ENCODE measurements around the gene GUCY1A1. TPM values are rescaled to one million over a fixed set of nuclear protein-coding genes. Genes with fewer than 3 reads are reported as not detected.

GUCY1A1 gene
- total and polyA plus RNA-seq, 8 donors: 78.0 to 155 (median 114) TPM

DNA sequence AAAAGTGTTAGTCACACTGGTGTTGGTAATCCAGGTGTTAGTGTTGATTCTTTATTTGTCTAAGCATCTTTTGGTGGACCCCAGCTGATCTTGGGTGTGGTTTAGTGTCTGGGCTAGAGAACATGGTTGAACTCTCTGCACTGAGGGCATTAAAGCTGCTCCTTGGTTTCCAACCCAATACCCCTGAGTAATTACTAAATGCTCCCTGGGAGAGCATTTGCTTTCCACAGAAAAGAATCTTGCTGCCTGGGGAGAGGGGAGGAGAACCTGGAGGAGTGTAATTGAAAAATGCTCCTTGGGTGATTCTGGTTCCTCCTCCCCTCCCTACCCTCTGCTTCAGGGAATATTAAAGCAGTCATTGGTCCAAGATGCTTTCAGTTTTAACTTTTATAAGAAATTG lies 95.3 kb downstream of the GUCY1A1 start:
- intact Hi-C loops (cut with DNase I): no loop called here
- Histone ChIP-seq H3K9me3 (no peaks in the 10 kb centered on the region), H3K4me3 (no peak overlapping the region), H3K27ac (no peak overlapping the region), H3K36me3 (no peaks in the 10 kb centered on the region), H3K27me3 (peaks cover 0 to 24% of the 10 kb centered on the region in 2 donors), H3K4me1 (peaks cover 4 to 9% of the 10 kb centered on the region in 2 donors)
- no peak for DNase-seq
- TF ChIP-seq, protein P1, sequence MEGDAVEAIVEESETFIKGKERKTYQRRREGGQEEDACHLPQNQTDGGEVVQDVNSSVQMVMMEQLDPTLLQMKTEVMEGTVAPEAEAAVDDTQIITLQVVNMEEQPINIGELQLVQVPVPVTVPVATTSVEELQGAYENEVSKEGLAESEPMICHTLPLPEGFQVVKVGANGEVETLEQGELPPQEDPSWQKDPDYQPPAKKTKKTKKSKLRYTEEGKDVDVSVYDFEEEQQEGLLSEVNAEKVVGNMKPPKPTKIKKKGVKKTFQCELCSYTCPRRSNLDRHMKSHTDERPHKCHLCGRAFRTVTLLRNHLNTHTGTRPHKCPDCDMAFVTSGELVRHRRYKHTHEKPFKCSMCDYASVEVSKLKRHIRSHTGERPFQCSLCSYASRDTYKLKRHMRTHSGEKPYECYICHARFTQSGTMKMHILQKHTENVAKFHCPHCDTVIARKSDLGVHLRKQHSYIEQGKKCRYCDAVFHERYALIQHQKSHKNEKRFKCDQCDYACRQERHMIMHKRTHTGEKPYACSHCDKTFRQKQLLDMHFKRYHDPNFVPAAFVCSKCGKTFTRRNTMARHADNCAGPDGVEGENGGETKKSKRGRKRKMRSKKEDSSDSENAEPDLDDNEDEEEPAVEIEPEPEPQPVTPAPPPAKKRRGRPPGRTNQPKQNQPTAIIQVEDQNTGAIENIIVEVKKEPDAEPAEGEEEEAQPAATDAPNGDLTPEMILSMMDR (IDR thresholded peaks at IDR 0.05): no peak
- ATAC-seq: no peak

DNA sequence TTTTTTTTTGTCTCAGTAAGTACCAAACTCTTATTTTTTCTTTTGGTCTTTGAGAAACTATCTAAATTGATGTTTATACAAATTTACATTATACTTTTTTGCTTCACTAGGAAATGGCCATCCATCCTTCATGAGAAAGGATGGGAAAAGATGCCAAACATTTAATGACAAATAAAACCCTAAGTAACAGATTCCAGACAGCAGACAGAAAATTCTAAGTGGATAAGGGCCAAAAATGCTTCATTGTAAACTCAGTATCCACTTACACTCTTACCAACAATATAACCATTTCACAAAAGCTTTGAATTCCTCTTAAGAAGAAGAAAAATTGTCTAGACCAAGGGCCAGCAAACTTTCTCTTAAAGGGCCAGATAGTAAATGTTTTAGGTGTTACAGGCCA lies 95.7 kb downstream of the GUCY1A1 start:
- DNase-seq: no peak
- no peak for ATAC-seq
- Histone ChIP-seq H3K36me3 (no peaks in the 10 kb centered on the region), H3K9me3 (no peaks in the 10 kb centered on the region), H3K4me1 (peaks cover 4 to 9% of the 10 kb centered on the region in 2 donors), H3K4me3 (no peak overlapping the region), H3K27ac (no peak overlapping the region), H3K27me3 (peaks cover 0 to 24% of the 10 kb centered on the region in 2 donors)
- TF ChIP-seq, protein P1 (IDR thresholded peaks at IDR 0.05): no peak
- intact Hi-C loops (cut with DNase I): no loop called here

DNA sequence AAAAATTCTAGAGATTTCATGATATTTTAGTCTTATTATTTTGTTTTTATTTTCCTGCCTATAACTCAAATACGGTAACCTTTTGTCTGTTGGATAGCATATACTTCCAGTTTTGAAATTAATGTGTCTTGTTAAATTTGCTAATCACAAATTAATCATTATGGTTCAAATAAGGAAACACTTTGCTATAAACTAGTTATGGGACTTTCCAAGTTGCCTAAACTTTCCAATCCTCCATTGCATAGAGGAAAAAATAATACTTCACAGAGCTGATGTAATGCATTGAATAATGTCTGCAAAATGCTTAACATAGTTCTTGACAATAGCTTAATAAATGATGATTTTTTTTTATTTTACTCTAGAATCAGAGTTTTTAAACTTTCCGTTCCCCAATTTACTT lies 96.9 kb downstream of the GUCY1A1 start:
- TF ChIP-seq, protein P1 (IDR thresholded peaks at IDR 0.05): no peak
- peaks cover 4 to 9% of the 10 kb centered on the region in 2 donors for H3K4me1 ChIP-seq
- DNase-seq (no peak), ATAC-seq (no peak)
- intact Hi-C loops (cut with DNase I): no loop called here
- no peak overlapping the region for H3K27ac ChIP-seq
- H3K27me3 ChIP-seq: peaks cover 0 to 21% of the 10 kb centered on the region in 2 donors
- H3K9me3 ChIP-seq: no peaks in the 10 kb centered on the region
- no peak overlapping the region for H3K4me3 ChIP-seq
- no peaks in the 10 kb centered on the region for H3K36me3 ChIP-seq

DNA sequence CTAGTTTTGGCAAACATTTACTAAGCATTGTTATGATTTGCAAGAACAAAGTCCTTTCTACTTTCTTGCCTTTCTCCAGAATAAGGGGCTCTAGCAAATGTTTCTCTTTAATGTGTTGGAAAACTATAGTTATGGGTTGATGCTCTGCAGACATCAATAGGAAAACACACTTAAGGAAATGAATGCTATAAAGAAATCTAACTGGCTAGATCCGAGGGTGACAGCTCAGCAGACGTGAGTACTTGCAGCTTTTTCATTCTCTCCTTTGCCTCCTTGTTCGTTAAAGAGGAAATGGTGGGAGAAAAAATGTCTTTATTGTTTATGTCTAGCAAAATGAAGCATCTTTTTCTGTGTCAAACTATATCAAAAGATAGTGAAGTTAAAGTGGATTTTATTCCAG lies 98.5 kb downstream of the GUCY1A1 start:
- Histone ChIP-seq H3K27ac (no peak overlapping the region), H3K4me3 (no peak overlapping the region), H3K4me1 (peaks cover 0 to 4% of the 10 kb centered on the region in 2 donors), H3K27me3 (peaks cover 0 to 5% of the 10 kb centered on the region in 2 donors), H3K36me3 (no peaks in the 10 kb centered on the region), H3K9me3 (no peaks in the 10 kb centered on the region)
- TF ChIP-seq, protein P1 (IDR thresholded peaks at IDR 0.05): no peak
- intact Hi-C loops (cut with DNase I): no loop called here
- DNase-seq (no peak), ATAC-seq (no peak)

DNA sequence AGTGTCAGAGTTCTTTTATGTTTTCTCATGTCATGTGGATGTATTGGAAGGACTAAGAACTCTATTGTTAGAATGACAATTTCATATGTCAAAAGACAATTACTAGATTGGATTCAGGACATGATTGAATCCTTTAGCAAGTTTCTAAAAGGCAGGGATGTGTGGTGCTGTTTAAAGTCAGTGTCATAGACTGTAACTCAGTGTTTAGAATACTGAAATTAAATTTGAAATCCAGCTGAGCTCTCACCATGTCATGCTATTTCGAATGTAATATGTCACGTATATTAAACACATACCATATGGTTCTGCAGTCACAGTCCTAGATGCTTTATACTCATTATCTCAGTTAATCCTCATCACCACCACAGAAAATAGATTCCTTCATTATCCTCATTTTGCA lies 100.0 kb downstream of the GUCY1A1 start:
- H3K9me3 ChIP-seq: no peaks in the 10 kb centered on the region
- H3K27ac ChIP-seq: no peak overlapping the region
- no peak overlapping the region for H3K4me3 ChIP-seq
- H3K27me3 ChIP-seq: no peaks in the 10 kb centered on the region
- H3K36me3 ChIP-seq: no peaks in the 10 kb centered on the region
- H3K4me1 ChIP-seq: peaks cover 0 to 4% of the 10 kb centered on the region in 2 donors
- ATAC-seq (no peak), DNase-seq (no peak)
- intact Hi-C loops (cut with DNase I): no loop called here
- TF ChIP-seq, protein P1 (IDR thresholded peaks at IDR 0.05): no peak
